Adrenal gland (tissue), 12 donors: ENCODE results near the gene TCF4. TPM values are rescaled to one million over a fixed set of nuclear protein-coding genes. Genes with fewer than 3 reads are reported as not detected.

ENCODE experiments used
- DNase-seq, 7 donors: peaks; one replicate each; pipeline ENCODE4 v3.0.0-alpha.2; 2019 to 2020
- H3K27ac ChIP-seq, 5 donors: fragments of 200-600 bp; sonication (generic) in 4 of 5; 1 replicate in 3 of 5; 2 replicates in 2 of 5; pipeline versions ENCODE4 v1.5.1 to v1.8.0; 2016 to 2020; ENCODE audit warnings: mild to moderate bottlenecking in 1 of 5
- H3K27me3 ChIP-seq: fragments of 200-600 bp; 2 replicates; pipeline ENCODE4 v1.8.0; 2021
- H3K36me3 ChIP-seq, 2 donors: fragments of 200-600 bp; replicated peaks in 1 of 2; 1 replicate in 1 of 2; 2 replicates in 1 of 2; pipeline versions ENCODE4 v1.5.1 to v1.8.0; 2018 to 2022
- H3K4me1 ChIP-seq, 2 donors: fragments of 200-600 bp; replicated peaks in 1 of 2; 1 replicate in 1 of 2; 2 replicates in 1 of 2; pipeline versions ENCODE4 v1.5.1 to v1.8.0; 2018 to 2021
- H3K4me3 ChIP-seq, 4 donors: fragments of 200-600 bp; sonication (generic) in 3 of 4; one replicate each; pipeline ENCODE4 v1.5.1; 2016 to 2018
- H3K9me3 ChIP-seq, 3 donors: fragments of 200-600 bp; sonication (generic) in 1 of 3; replicated peaks in 1 of 3; 1 replicate in 2 of 3; 2 replicates in 1 of 3; pipeline versions ENCODE4 v1.5.1 to v1.8.0; 2016 to 2021
- CTCF ChIP-seq, 6 experiments: fragments of 450-650 bp in 4 of 6; fragments of 200-600 bp in 2 of 6; sonication (generic) in 1 of 6; IDR thresholded peaks; 1 replicate in 5 of 6; 2 replicates in 1 of 6; pipeline versions ENCODE4 v1.5.1 to v1.8.0; 2016 to 2021; ENCODE audit warnings: antibody characterized with exemption in 6 of 6, mild to moderate bottlenecking in 2 of 6, moderate library complexity in 1 of 6
- POLR2A ChIP-seq, 2 donors: fragments of 450-650 bp; IDR thresholded peaks; one replicate each; pipeline ENCODE4 v1.6.1; 2017; ENCODE audit warnings: antibody characterized with exemption in 2 of 2, mild to moderate bottlenecking in 2 of 2, moderate library complexity in 1 of 2
- WGBS, 4 donors: extraction: QIAGEN DNeasy Blood & Tissue Kit in 2 of 4; methylation state at CpG; one replicate each; pipeline versions ENCODE4 v1.1.5 to v1.1.7; 2013 to 2017; 5-methylcytosine and 5-hydroxymethylcytosine counted together
- intact Hi-C, 2 donors: fragments of 100-400 bp; cut with DNase I; formaldehyde crosslinking; loops; one replicate each; pipeline versions ENCODE4 v1.14.1 to v1.15.0; 2022 to 2023
- polyA plus RNA-seq, 3 donors: library from polyadenylated mRNA; stranded (reverse); fragments of 200-250 nt in 2 of 3; fragments of 350-450 nt in 1 of 3; fragmentation: Illumina TruSeq in 1 of 3; extraction: RNeasy Lipid Tissue Mini Kit (QIAGEN cat#74804) in 1 of 3; gene quantifications; one replicate each; pipeline ENCODE4 v1.2.3, GENCODE V29; 2013 to 2014
- total RNA-seq, 9 donors: library from RNA; depleted of rRNA in 4 of 9; stranded (reverse); fragments of >200 nt in 4 of 9; fragments of 120-200 nt in 1 of 9; fragmentation: NEBNext Ultra II Directional in 1 of 9; extraction: Animal tissue kit (Norgen Biotek cat#: 25700) in 1 of 9; gene quantifications; one replicate each; pipeline versions ENCODE4 v1.1.0 to v1.2.4, GENCODE V29; 2013 to 2023
- donor health status: healthy with polysubstance abuse.
- donor health status: Bipolar disorder and iron deficiency.
- donor health status: DM: yes; HTN: yes; CAD: no.
- donor health status: DM: no; HTN: no; CAD: no.
- donor health status: DM: no; HTN: no; CAD: no.
- donor health status: DM: yes; HTN: yes; CAD: no.

The TCF4 gene
- total and polyA plus RNA-seq, 12 donors = 21.9 to 196 (median 112) TPM

DNA sequence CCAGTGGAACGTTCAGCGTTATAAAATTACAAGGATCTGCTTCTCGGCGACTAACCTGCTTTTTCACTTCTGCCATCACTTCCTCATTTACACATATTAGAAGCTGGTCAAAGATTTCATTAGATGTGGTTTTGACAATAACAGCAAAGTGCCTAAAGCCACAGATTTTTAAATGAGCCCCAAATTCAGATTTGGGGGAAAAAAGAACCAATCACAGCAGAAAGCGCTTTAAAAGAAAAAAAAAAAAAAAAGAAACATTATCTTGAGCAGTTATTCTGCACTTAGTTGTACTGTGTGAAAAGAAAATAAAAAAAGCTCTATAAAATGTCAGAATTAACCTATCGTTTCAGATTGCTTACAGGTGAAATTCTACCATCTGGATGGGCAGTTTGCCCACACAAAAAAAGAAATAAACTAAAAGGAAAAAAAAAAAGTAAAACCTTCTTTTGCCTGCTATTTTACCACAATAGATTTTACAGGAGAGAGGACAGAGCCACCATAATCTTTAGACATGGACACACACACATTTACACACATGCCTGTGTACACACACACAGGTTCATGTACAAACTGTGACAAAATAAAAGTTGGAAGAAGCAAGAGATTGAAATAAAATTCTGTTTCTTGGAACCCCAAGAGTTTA, 167.2 kb downstream of the TCF4 start:
- H3K4me1 ChIP-seq = peaks cover 0 to 11% of the 10 kb centered on the region in 2 donors
- H3K27me3 ChIP-seq = no peaks in the 10 kb centered on the region
- DNase-seq = no peak
- no peaks in the 10 kb centered on the region for H3K36me3 ChIP-seq
- H3K4me3 ChIP-seq = no peak overlapping the region
- no peak for TF ChIP-seq POLR2A (IDR thresholded peaks at IDR 0.05)
- no peak for TF ChIP-seq CTCF (IDR thresholded peaks at IDR 0.05)
- intact Hi-C loops = no loop called here
- WGBS, 4 donors = 63 to 74% (median 69%) methylated on average over 6 of the region's 6 CpGs
- H3K27ac ChIP-seq = peak overlapping the region in 1 of 5 donors; percentile 27
- no peaks in the 10 kb centered on the region for H3K9me3 ChIP-seq

DNA sequence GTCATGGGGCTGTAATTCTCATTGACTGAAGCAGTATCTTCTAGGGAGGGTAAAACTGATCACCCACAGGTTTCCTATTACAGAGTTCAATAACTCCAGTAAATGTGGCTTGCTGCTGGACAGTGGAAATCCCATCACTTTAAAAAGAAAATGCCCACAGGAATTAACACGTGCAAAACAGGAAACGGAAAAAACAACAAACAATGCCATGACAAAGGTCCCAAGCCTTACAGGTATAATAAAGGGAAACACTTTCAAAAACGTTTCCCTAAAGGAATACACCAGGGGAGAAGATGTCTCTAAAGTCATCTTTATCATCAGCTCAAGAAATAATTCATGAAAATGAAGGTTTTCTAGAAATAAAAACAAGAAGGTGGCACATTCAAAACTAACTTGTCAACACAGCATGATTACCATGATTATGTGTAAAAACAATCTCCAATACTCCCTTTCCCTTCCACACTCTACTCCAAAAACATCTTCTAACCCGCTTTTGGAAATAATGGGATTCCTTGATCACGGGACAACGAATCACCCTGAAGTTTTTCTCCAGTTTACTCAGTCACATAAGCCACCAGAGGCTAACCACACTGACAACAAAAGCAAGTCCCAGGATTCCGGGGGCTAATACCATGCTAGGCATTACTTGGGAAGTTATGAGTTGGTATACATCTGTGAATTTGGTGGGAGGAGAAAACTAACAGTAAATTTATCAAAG, 167.9 kb downstream of the TCF4 start:
- Histone ChIP-seq H3K4me3 (no peak overlapping the region), H3K27ac (peak overlapping the region in 1 of 5 donors; percentile 27), H3K27me3 (no peaks in the 10 kb centered on the region), H3K36me3 (no peaks in the 10 kb centered on the region), H3K4me1 (peaks cover 0 to 14% of the 10 kb centered on the region in 2 donors), H3K9me3 (no peaks in the 10 kb centered on the region)
- DNase-seq = no peak
- TF ChIP-seq CTCF (IDR thresholded peaks at IDR 0.05) (no peak), POLR2A (IDR thresholded peaks at IDR 0.05) (no peak)
- WGBS, 4 donors = 60 to 68% (median 67%) methylated on average over 7 of the region's 7 CpGs
- intact Hi-C loops = loop anchor here (10.0 kb wide), 2 partner anchors 75 to 1155 kb away; no protein-coding TSS in a partner anchor

GRCh38 chr18:55419132-55419946, 168.7 kb downstream of the TCF4 start:
- peaks cover 0 to 14% of the 10 kb centered on the region in 2 donors for H3K4me1 ChIP-seq
- WGBS, 4 donors = 82 to 91% (median 89%) methylated on average over 5 of the region's 5 CpGs
- intact Hi-C loops = loop anchor here (10.0 kb wide), 2 partner anchors 75 to 1155 kb away; no protein-coding TSS in a partner anchor
- no peaks in the 10 kb centered on the region for H3K27me3 ChIP-seq
- no peak overlapping the region for H3K4me3 ChIP-seq
- no peak for DNase-seq
- no peak overlapping the region for H3K27ac ChIP-seq
- no peaks in the 10 kb centered on the region for H3K36me3 ChIP-seq
- TF ChIP-seq POLR2A (IDR thresholded peaks at IDR 0.05) (no peak), CTCF (IDR thresholded peaks at IDR 0.05) (no peak)
- no peaks in the 10 kb centered on the region for H3K9me3 ChIP-seq

DNA sequence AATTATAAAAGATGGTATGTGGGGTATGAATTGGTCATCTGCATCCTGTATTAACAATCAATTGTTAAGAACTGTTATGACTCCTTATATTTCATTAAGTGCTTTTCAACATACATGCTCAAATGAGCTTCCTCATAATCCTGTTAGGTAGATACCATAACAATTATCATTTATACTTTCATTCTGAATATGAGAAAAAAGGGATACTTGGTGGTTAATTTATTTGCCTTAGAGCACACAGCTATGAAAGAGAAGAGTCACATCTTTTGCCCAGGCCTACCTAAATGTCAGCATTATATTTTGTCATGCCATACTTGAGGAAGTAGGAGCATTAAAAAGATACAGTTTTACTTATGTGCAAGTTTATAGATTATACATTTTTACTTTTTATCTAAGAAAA, 169.6 kb downstream of the TCF4 start:
- TF ChIP-seq POLR2A (IDR thresholded peaks at IDR 0.05) (no peak), CTCF (IDR thresholded peaks at IDR 0.05) (no peak)
- no peak overlapping the region for H3K4me3 ChIP-seq
- H3K36me3 ChIP-seq = no peaks in the 10 kb centered on the region
- H3K27ac ChIP-seq = no peak overlapping the region
- H3K27me3 ChIP-seq = no peaks in the 10 kb centered on the region
- intact Hi-C loops = loop anchor here (10.0 kb wide), 2 partner anchors 74 to 1156 kb away; no protein-coding TSS in a partner anchor
- H3K4me1 ChIP-seq = peaks cover 0 to 14% of the 10 kb centered on the region in 2 donors
- DNase-seq = no peak
- H3K9me3 ChIP-seq = no peaks in the 10 kb centered on the region
